ENCODE data around the gene TOPBP1. TPM values are rescaled to one million over a fixed set of nuclear protein-coding genes. Genes with fewer than 3 reads are reported as not detected.
A peak's percentile ranks its signal among the peaks of the same experiment; 100 is the strongest.
"Not testable (repeated sequence)": the region's sequence is repeated elsewhere in the genome, so short reads cannot be mapped to it uniquely, and the experiment has no call there.

Gene TOPBP1
- total RNA-seq, 1 donor from 2014 or later = 40.3 TPM

GRCh38 chr3:133563816-133564215 is 97.9 kb downstream of the TOPBP1 start:
- DNase-seq (ENCODE audit: low spot score in 2 of 2, unreplicated experiment in 2 of 2) = no peak
- Mint-ChIP-seq H3K4me1 (peaks cover 17% of the 10 kb centered on the region), H3K4me3 (no peak overlapping the region), H3K9me3 (peaks cover 3% of the 10 kb centered on the region), H3K27me3 (ENCODE audit: low read depth) (no peaks in the 10 kb centered on the region), H3K27ac (no peak overlapping the region), H3K36me3 (no peaks in the 10 kb centered on the region)
- TF ChIP-seq, protein P1, sequence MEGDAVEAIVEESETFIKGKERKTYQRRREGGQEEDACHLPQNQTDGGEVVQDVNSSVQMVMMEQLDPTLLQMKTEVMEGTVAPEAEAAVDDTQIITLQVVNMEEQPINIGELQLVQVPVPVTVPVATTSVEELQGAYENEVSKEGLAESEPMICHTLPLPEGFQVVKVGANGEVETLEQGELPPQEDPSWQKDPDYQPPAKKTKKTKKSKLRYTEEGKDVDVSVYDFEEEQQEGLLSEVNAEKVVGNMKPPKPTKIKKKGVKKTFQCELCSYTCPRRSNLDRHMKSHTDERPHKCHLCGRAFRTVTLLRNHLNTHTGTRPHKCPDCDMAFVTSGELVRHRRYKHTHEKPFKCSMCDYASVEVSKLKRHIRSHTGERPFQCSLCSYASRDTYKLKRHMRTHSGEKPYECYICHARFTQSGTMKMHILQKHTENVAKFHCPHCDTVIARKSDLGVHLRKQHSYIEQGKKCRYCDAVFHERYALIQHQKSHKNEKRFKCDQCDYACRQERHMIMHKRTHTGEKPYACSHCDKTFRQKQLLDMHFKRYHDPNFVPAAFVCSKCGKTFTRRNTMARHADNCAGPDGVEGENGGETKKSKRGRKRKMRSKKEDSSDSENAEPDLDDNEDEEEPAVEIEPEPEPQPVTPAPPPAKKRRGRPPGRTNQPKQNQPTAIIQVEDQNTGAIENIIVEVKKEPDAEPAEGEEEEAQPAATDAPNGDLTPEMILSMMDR (IDR thresholded peaks at IDR 0.05; ENCODE audit: unreplicated experiment) = no peak

- TF ChIP-seq, protein P1 (IDR thresholded peaks at IDR 0.05; ENCODE audit: unreplicated experiment) = no peak
- H3K27ac Mint-ChIP-seq = peak overlapping the region; percentile 39
- H3K27me3 Mint-ChIP-seq (ENCODE audit: low read depth) = no peaks in the 10 kb centered on the region
- peaks cover 2% of the 10 kb centered on the region for H3K36me3 Mint-ChIP-seq
- DNase-seq (ENCODE audit: low spot score in 2 of 2, unreplicated experiment in 2 of 2) = no peak
- H3K4me3 Mint-ChIP-seq = no peak overlapping the region
- peaks cover 17% of the 10 kb centered on the region for H3K4me1 Mint-ChIP-seq
- H3K9me3 Mint-ChIP-seq = peaks cover 6% of the 10 kb centered on the region
Observed at GRCh38 chr3:133563186-133563591, 98.6 kb downstream of the TOPBP1 start.

DNA sequence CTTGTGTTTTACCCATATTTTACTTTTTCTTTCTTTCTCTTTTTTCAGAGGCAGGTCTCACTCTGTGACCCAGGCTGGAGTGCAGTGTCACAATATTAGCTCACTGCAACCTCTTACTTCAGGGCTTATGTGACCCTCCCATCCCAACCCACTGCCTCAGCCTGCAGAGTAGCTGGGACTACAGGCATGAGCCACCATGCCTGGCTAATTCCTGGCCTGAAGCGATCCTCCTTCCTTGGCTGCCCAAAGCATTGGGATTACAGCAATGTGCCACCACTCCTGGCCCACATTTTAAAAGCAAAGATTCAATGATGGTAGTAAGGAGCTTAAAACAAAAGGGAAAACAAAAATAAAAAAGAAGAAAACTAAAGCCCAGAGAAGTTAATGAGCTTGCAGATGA is 99.4 kb downstream of the TOPBP1 start:
- peak overlapping the region; percentile 39 for H3K27ac Mint-ChIP-seq
- H3K9me3 Mint-ChIP-seq = peaks cover 6% of the 10 kb centered on the region
- H3K36me3 Mint-ChIP-seq = peaks cover 2% of the 10 kb centered on the region
- TF ChIP-seq, protein P1 (IDR thresholded peaks at IDR 0.05; ENCODE audit: unreplicated experiment) = no peak
- H3K4me3 Mint-ChIP-seq = no peak overlapping the region
- H3K27me3 Mint-ChIP-seq (ENCODE audit: low read depth) = no peaks in the 10 kb centered on the region
- peaks cover 17% of the 10 kb centered on the region for H3K4me1 Mint-ChIP-seq
- no peak for DNase-seq (ENCODE audit: low spot score in 2 of 2, unreplicated experiment in 2 of 2)

DNA sequence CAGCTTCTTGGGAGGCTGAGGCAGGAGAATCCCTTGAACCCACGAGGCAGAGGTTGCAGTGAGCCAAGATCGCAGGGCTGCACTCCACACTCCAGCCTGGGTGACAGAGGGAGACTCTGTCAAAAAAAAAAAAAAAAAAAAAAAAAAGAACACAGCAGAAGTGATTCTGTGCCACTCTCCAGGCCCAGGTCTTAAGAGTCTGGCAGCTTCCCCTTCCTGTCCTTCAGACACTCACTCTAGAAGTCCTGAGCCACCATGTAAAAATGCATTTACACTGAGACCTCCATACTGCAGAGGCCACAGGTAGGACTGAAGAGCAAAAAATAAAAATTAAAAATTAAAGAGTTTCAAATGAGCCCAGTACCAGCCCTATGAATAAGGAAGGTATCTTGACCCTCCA is 100.1 kb downstream of the TOPBP1 start:
- H3K4me1 Mint-ChIP-seq = peaks cover 17% of the 10 kb centered on the region
- H3K4me3 Mint-ChIP-seq = no peak overlapping the region
- H3K27ac Mint-ChIP-seq = no peak overlapping the region
- no peaks in the 10 kb centered on the region for H3K27me3 Mint-ChIP-seq (ENCODE audit: low read depth)
- TF ChIP-seq, protein P1 (IDR thresholded peaks at IDR 0.05; ENCODE audit: unreplicated experiment) = no peak
- peaks cover 6% of the 10 kb centered on the region for H3K9me3 Mint-ChIP-seq
- peaks cover 2% of the 10 kb centered on the region for H3K36me3 Mint-ChIP-seq
- no peak for DNase-seq (ENCODE audit: low spot score in 2 of 2, unreplicated experiment in 2 of 2)

GRCh38 chr3:133551589-133551988 is 110.2 kb downstream of the TOPBP1 start:
- H3K4me3 Mint-ChIP-seq; H3K27me3 Mint-ChIP-seq (ENCODE audit: low read depth); H3K36me3 Mint-ChIP-seq; H3K9me3 Mint-ChIP-seq; H3K27ac Mint-ChIP-seq; DNase-seq (ENCODE audit: low spot score in 2 of 2, unreplicated experiment in 2 of 2): not testable (repeated sequence)
- peaks cover 24% of the 10 kb centered on the region for H3K4me1 Mint-ChIP-seq

Other genes with a start within 250 kb of the TOPBP1 start
- gene CDV3, start 88.3 kb downstream of the TOPBP1 start, total RNA-seq = 127 to 135 TPM (median 132 TPM) in 3 replicates
- 5.2 to 6.4 TPM (median 5.7 TPM) in 3 replicates for gene TF, start 84.5 kb upstream of the TOPBP1 start, total RNA-seq
- 41.8 to 45.7 TPM (median 42.5 TPM) in 3 replicates for gene SRPRB, start 143.9 kb upstream of the TOPBP1 start, total RNA-seq
- 10.9 to 12.8 TPM (median 11.0 TPM) in 3 replicates for gene RAB6B, start 233.9 kb upstream of the TOPBP1 start, total RNA-seq